GM19099 (cell line): ENCODE results near the gene VMO1.

Experiments
- POLR2A ChIP-seq: IDR thresholded peaks from 3 replicates; pipeline ENCODE4 v1.6.1; 2011; ENCODE audit warnings: low read depth; ENCODE audit not compliant: insufficient read length; ENCODE audit errors: extremely low read depth

Gene VMO1

DNA sequence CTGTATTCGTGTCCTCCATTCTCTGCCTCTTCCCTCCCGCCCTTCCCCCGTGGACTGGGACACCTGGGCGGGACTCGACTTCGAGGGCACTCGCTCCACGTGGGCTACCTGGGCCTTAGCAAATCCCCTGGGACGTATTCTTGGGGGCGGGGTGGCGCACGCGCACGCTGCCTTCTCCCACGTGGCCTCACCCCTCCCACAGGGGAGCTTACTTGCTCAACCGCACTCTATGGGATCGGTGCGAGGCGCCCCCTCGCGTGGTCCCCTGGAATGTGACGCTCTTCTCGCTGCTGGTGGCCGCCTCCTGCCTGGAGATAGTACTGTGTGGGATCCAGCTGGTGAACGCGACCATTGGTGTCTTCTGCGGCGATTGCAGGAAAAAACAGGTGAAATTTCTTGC lies 3.5 kb downstream of the VMO1 start:
- TF ChIP-seq POLR2A: no peak

DNA sequence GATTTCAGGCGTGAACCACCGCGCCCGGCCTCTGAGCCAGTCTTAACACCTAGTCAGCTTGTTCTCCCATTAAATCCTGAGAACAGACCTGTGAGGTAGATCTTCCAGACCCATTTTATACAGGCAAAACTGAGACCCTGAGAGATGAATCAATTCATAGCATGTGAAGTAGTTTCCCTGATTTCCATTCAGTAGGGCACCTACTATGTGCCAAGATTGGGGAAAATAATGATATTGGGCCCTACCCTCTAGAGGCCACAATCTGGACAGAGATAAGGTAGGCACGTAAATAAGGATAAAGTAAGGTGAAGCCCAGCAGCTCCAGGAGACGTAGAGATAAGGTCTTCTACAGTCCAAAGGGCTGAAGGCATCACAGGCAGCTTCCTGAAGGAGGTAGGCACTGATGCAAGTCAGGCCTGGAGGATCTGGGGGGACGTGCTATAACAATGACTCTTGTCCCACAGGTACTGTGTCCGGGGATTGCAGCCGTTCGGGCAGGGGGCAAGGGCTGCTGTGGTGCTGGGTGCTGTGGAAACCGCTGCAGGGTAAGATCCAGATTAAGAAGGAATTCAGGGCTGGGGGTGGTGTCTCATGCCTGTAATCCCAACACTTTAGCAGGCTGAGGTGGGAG lies 5.7 kb downstream of the VMO1 start:
- no peak for TF ChIP-seq POLR2A

DNA sequence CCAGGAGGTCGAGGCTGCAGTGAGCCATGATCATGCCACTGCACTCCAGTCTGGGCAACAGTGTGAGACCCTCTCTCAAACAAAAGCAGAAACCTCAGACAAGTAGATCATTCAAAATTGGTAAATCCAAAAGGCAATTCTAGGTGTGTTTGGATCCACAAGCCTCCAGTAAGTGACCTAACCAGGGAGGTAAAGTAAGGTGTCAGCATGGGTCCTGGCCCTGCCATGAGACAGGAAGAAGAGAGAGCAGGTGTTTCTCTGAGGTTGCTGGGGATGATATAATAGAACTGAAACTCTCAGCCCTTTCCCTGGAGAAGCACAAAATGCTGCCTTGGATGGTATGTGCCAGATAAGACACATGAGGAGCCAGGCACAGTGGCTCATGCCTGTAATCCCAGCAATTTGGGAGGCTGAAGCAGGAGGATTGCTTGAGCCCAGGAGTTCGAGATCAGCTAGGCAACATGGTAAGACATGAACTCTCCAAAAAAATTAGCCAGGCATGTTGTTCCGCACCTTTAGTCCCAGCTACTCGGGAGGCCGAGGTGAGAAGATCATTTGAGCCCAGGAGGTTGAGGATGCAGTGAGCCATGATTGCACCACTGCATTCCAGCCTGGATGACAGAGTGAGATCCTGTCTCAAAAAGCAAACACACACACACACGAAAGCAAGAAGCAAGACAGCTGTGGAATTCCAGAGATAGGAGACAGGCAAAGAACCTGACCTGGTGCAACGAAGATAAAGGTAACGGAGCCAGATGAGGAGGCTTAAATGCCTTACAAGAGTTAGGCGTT lies 8.0 kb downstream of the VMO1 start:
- TF ChIP-seq POLR2A: no peak

GRCh38 chr17:4772235-4772613 lies 13.9 kb downstream of the VMO1 start:
- TF ChIP-seq POLR2A: no peak

GRCh38 chr17:4771519-4772234 lies 14.5 kb downstream of the VMO1 start, which contains the start of gene TM4SF5:
Gene TM4SF5 (plus strand): TSS chr17:4771886. CDS start chr17:4771923, 37 bp downstream.
- TF ChIP-seq POLR2A: no peak

GRCh38 chr17:4769628-4770027 lies 16.5 kb downstream of the VMO1 start:
- TF ChIP-seq POLR2A: no peak

DNA sequence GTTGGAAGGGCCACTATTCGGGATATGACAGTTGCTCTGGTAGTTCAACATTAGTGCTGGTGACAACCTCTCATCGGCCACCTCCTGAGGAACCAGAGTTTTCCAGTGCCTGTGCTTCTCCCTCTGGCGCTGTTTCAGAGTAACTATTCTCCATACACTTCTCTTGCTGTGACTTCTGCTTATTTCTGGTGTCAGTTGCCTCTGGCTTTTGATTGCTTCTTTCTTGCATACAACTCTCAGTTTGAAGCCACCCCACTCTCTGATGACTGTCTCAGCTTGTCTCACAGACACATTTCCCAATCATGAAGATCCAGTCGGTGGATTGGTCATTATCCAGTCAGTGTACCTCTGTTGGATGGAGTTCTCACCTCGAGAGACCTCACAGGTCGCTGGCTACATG lies 17.9 kb downstream of the VMO1 start:
- TF ChIP-seq POLR2A: no peak

- no peak for TF ChIP-seq POLR2A
These were observed 19.4 kb downstream of the VMO1 start for GRCh38 chr17:4766723-4767122.

GRCh38 chr17:4766201-4766600 lies 20.0 kb downstream of the VMO1 start:
- no peak for TF ChIP-seq POLR2A

GRCh38 chr17:4764595-4764994 lies 21.6 kb downstream of the VMO1 start:
- no peak for TF ChIP-seq POLR2A

DNA sequence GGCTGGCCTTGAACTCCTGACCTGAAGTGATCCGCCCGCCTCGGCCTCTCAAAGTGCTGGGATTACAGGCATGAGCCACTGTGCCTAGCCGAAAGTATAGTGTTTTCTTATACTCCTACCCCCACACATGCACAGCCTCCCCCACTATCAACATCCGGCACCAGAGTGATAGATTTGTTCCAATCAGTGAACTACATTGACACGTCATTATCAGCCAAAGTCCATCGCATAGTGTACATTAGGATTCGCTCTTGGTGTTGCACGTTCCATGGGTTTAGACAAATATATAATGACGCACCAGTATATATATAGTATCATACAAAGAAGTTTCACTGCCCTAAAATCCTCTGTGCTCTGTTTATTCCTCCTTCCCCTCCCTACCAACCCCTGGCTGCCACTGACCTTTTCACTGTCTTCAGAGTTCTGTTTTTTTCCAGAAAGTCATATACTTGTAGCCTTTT lies 26.4 kb downstream of the VMO1 start:
- no peak for TF ChIP-seq POLR2A

DNA sequence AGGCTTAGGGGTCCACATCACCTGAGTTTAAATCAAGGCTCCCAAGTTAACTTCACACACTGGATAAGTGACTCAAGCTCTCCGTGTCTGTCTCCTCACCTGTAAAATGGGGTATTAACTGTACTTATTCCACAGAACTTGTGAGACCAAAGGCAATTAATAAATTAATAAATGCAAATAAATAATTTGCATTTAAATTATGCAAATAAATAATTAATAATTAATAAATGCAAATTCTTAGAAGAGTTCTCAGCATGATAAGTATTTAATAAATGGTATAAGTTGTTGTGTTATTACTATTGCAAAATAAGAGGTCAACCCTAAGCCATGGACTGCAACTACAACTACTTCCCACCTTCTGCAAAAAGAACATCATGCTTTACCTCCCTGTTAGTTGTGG lies 32.8 kb downstream of the VMO1 start:
- no peak for TF ChIP-seq POLR2A

DNA sequence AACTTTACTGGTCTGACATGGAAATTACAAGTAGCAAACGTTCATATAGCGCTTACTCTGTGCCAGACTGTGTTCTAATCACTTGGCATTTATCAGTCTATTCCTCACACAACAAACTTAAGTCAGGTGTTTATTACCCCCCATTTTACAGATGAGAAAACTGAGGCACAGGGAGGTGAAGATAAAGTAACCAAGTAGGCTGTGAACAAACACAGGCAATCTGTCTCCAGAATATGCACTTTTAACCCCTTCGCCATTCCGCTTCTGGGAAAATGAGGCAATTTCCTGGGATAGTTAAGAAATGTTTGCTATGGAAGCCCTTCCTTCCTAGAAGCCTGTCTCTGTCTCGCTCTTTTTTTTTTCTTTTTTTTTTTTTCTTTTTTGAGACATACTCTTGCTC lies 34.2 kb downstream of the VMO1 start:
- no peak for TF ChIP-seq POLR2A

- no peak for TF ChIP-seq POLR2A
These were observed 35.6 kb downstream of the VMO1 start for GRCh38 chr17:4750606-4751005.

DNA sequence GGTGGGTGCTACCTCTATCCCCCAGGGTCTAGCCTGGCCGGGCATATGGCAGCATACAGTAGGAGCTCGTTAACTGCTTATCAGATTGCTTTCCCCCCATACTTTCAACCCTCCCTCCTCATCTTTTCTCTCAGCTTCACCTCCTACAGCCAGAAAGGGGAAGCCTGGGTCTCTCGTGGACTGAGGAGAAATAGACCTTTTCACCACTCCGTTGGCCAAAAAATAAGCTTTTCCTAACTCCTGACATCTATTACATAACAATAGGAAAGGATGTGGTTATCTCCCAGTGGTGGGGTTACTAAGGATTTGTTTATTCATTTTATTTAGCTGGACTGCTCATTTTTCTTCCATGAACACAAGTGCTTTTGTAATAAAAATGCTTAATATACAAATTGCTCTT lies 37.5 kb downstream of the VMO1 start:
- TF ChIP-seq POLR2A: no peak

DNA sequence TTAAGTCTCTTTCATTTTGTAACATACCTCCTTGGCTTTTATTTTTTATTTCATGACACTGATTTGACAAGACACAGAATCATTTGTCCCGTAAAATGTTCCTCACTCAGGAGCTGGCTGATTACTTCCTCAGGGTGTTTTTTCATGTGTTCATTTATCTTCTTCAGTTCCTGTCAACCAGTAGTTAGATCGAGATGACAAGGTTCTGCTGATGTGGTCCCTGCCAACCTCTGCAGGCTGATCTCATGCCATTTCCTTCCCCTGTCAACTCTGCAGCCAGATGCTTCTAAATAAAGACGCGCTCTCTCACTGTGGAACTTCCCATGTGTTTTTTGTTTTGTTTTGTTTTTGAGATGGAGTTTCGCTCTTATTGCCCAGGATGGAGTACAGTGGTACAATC lies 38.3 kb downstream of the VMO1 start:
- TF ChIP-seq POLR2A: no peak
